Stimulated activated naive CD4-positive, alpha-beta T cell treated with Interleukin-2 at 50 U/mL for 16 hours (primary cell): ENCODE data around the gene CNST.
A peak's percentile ranks its signal among the peaks of the same experiment; 100 is the strongest.
"Not testable (repeated sequence)": the region's sequence is repeated elsewhere in the genome, so short reads cannot be mapped to it uniquely, and the experiment has no call there.

Source experiments
- DNase-seq: peaks from one replicate; lab custom pipeline; 2025; lab: John Stamatoyannopoulos, UW

The CNST gene

DNA sequence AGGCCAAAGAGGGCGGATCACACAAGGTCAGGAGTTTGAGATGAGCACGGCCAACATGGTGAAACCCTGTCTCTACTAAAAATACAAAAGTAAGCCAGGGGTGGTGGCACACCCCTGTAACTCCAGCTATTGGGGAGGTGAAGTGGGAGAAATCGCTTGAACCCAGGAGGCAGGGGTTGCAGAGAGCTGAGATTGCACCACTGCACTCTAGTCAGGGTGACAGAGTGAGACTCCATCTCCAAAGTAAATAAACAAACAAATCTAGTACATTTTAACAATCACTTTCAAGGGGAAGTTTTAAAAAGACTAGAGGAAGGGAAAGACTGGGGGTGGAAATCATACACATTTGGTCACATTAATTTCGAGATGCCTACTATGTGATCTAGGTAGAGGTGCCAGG is 6.9 kb upstream of the CNST start:
- DNase-seq = no peak

DNA sequence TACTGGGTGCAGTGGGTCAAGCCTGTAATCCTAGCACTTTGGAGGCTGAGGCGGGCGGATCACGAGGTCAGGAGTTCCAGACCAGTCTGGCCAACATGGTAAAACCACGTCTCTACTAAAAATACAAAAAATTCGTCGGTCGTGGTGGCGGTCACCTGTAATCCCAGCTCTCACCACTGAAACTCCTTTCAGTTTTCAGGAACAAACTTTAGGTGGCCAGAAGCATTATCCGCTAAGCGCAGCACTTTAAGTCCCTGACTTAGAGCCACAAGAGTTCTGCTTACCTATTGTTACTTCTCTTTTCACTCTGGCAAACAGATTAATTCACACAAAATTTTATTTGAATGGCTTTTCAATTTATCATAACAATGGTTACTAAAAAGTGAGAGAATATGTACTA is 5.4 kb upstream of the CNST start:
- not testable (repeated sequence) for DNase-seq

DNA sequence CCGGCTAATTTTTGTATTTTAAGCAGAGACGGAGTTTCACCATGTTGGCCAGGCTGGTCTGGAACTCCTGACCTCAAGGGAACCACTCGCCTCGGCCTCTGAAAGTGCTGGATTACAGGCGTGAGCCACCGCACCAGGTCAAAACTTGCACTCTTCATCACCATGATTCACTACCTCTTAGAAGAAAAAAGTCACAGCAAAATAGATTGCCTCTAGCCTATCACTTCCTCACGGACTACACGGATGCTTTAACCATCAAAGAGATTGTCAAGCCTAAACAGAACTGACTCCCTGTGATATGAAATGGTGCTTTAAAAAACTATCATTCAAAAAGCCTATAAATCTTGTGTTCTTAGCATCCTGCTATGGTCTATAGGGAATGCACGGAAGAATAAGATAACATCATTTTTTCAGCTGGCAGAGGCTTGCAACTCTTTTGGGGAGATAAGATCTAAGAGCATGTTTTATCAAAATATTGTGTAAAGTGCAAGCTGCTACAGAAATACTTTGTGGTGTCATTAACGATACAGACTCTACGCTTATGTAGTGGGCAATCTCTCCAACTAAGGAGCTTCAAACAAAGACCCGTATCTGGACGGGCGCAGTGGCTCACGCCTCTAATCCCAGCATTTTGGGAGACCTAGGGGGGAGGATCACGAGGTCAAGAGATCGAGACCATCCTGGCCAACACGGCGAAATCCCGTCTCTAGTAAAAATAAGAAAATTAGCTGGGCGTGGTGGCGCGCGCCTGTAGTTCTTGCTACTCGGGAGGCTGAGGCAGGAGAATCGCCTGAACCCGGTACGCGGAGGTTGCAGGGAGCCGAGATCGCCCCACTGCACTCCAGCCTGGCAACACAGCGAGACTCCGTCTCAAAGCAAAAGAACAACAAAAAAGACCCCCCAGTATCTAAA is 1.2 kb upstream of the CNST start:
- DNase-seq = no peak

DNA sequence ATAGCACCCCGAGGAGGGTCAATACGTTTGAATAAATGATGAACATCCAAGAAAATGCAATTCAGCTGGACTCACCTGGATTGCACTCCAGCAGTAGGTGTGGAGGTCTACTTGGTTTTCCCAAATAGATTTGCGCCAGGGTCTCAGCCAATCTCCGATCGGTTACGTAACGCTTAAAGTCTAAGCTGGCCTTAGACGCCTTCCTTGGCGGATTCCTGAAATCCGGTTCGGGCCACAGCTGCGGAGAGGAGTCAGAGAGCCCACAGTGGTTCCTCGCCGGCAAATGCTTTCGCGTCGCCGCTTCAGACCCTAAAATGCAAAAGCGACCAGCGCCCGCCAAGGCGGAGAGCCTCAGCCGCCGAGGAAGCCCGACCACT is 517 bp upstream of the CNST start:
- DNase-seq = no peak

DNA sequence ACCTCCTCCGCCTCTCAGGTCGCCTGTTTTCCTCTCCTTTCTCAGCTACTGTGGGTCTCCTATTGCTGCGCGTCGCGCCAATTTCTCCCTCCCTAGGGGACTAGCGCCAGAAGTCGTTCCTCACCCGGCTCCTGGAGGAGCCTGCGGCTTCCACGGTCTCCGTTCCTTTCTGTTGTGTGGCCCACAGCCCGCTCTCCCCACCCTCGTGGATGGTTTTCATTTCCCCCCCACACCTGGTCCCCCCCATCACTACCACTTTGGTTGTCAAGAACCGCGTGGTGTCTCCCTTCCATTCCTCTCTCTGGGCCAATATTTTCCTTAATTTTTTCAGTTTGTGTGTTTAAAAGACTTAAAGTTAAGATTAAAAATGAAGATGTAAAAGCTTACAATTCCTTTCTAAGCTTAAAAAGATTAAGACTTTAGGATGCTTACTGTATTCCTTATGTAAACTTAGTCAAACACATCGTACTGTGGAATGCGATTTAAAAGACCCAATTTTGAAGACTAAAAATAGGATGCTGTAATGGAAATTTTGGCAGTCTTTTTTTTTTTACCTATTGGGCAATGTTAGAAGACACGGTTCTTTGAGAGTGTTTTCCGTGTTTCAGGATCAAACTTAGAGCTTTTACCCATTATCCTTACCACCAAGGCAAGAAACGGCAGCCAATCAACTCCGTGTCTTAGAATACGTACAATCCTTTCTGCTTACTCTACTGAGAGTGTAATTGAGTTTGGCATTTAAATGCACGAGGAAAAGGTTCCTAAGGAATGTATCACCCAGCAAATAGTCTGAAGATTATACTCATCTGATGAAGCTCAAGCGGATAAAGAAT is 773 bp downstream of the CNST start:
- DNase-seq = peak; percentile 58

DNA sequence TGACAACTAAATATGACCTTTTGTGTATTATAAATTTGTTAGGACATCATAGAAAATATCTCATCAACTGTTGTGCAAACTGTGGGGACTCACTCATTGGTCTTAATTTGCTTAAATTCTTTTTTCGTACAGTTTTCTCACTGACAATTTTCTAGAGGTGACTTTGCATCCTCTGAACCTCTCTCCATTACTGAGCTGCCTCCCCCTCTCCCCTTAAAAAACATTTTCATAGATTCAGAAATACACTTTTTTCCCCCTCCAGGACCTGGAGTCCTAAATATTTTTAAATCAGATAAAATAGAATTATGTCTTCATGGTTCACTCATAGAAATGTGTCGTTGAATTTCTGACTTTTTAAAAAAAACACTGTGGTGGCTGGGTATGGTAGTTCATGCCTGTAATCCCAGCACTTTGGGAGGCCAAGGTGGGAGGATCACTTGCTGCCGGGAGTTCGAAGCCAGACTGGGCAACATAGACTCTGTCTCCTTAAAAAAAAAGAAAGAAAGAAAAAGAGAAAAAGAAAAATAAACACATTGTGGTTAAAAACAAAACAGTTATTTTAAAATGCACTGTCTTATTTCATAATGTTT is 1.5 kb downstream of the CNST start:
- DNase-seq = no peak

DNA sequence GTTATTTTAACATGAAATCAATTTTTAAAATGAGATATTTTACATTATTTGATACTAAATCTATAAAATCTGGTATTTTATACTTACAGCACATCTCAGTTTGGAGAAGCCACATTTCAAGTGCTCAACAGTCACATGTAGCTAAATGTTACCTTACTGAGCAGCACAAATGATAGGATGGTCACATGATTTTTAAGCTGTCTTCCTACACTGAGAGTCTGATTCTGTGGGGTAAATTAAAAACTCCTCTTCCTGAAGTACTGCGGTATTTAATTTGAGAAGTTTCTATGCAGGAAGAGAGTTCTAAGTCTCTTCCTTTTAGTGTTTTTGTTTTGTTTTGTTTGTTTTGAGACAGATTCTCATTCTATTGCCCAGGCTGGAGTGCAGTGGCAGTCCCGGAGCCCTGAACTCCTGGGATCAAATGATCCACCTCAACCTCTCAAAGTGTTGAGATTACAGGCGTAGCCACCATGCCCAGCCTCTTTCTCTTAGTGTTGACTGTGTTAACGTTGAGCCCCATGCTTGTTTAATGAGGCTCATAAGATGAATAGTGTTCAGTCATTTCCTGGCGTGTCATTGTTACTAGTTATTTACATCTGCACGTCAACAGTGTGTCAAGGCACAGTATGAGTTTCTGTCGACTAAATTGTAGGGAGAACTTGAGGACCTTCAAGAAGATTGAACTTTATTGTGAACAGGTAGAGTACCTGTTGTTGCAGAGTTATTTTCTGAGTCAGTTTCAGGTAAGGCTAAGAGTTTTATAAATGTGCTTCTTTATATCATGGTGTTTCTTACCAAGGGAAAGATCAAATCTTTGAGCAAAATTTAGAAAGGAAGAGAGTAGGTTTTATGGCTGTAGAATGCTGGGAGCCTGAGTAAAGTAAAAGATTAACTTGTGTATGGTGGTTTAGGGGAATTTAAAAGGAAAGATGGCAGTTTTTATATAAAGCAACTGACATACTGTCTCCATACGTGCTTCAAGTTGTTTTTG is 3.3 kb downstream of the CNST start:
- DNase-seq = peak; percentile 18

DNA sequence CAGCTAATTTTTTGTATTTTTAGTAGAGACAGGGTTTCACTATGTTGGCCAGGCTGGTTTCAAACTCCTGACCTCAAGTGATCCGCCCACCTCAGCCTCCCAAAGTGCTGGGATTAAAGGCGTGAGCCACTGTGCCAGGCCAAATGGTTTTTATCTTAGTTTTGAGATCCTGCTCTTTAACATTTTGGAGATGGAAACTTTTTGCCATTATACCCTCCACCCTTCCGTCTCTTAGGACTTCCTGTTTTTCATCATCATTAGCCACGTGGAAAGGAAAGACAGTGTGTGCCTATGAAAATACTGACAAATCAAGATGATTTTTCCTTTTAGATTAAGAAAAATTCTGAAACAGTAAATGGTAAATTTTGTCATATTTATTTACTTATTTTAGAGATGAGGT is 5.1 kb downstream of the CNST start:
- not testable (repeated sequence) for DNase-seq

DNA sequence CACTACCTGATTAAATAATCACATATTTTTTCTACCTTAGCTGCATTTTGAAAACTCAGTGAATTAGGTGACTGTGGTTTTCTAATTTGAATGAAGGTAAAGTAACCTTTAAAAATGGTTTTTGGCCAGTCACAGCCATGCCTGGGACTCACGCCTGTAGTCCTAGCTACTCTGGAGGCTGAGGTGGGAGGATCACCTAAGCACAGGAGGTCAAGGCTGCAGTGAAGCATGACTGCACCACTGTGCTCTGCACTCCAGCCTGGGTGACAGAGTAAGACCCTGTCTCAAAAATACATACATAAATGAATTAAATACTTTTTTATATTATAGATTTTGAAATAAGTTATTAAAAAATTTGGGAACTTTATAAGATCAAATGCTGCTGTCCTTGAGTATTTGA is 5.7 kb downstream of the CNST start:
- DNase-seq = no peak

DNA sequence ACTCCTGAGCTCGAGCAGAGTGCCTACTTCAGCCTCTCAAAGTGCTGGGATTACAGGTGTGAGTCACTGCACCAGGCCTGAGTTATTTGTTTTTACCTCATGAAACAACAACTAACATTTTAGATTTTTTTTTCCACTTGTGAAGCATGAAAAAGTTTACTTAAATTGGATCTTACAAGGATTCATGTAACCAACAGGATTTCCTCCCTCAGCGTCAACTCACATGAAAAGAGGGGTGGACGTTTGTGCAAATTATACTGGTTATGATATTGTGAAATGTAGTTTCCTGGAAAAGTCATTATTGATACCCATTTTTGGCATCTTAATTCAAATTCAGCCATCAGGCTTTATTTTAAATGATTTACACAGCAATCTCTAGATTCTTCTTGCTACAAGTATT is 6.5 kb downstream of the CNST start:
- DNase-seq = no peak

DNA sequence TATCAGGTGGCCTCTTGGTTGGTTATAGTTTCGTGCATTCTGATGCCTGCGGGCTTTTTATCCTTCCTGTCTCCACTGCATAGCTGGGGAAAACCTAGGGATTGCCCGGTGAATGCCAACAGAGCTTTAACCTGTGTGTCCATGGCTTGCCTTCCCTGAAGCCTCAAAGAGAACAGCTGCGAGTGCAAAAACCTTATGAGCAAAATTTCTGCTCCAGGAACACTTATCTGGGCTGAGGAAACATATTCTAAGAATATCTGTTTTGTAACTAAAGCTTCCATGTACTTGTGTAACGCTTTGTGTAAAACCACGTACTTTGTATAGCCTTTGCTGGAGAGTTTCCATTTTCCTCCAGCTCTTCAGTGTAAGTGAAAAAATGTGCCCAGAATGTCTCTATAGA is 7.2 kb downstream of the CNST start:
- no peak for DNase-seq

DNA sequence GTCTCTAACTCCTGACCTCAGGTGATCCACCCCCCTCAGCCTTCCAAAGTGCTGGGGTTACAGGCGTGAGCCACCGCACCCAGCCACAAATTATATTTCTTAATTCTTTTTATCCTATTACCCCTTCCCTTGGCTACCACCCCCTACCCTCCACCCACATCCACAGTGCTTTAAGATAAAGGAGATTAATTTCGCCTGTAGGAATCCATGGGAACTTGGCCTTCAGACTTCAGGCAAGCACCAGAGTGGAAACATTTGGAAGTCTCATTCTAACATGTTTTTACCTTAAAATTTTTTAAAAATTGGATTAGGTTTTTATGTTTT is 10.4 kb downstream of the CNST start:
- no peak for DNase-seq

DNA sequence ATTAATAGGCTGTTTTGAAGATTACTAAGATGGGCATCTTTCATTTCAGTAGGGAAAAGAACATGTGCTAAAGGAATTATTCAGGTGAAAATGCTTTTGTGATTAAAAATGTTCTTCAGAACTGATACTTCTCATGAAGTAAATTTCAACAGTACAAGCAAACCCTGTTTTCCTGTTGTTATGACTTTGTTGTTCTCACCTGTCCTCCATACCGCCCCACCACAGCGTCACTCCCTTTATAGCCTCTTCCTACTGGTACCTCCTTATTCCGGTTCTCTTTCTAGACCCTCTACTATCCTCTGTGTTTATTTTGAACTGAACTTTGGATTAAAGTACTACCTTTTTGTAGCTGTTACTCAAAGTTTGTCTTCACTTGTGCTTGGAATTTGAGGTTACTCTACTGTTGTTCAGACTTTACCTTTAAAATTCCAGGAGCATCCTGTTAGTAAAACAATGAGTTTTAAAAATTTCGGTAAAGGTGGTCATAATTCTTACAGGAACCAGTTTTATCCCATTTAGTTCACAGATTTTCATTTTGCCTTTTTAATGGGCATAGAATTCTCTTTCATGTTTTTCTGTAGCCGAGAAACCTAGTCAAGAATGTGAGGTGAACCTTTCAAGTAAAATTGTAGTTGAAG is 10.9 kb downstream of the CNST start:
- DNase-seq = no peak

DNA sequence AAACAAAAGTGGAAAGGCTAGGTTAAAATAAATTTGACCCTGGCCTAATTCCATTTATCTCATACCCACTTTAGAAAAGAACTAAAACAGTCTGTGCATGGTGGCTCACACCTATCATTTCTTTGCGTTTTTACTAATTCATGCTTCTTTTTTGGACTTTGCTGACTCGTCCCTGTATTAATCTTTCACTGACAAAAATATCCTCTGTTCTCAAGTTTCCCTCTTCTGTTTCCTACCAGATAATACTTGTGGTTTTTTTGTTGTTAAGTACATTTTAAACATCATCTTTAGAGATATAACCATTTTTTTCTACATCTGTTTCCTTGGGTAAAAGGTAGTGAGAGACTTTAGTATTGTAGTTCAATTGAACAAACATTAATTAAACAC is 11.5 kb downstream of the CNST start:
- no peak for DNase-seq

DNA sequence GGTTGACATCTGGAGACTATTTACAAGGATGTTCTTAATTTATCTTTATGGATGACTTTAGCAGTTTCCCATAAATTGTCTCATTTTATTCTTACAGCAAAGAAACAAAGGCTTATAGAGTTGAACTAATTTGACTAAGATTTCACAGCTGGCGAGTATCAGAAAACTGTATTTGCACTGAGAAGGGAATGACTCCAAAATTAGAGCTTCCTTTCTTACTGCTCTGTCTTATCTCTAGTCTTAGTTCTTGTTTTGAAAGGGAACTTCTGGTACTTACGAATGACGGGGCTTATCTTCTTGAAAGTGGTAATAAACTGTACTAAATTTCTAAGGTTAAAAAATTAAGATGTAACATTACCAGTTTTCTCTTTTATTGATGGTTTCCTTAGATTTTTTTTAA is 13.6 kb downstream of the CNST start:
- DNase-seq = no peak

DNA sequence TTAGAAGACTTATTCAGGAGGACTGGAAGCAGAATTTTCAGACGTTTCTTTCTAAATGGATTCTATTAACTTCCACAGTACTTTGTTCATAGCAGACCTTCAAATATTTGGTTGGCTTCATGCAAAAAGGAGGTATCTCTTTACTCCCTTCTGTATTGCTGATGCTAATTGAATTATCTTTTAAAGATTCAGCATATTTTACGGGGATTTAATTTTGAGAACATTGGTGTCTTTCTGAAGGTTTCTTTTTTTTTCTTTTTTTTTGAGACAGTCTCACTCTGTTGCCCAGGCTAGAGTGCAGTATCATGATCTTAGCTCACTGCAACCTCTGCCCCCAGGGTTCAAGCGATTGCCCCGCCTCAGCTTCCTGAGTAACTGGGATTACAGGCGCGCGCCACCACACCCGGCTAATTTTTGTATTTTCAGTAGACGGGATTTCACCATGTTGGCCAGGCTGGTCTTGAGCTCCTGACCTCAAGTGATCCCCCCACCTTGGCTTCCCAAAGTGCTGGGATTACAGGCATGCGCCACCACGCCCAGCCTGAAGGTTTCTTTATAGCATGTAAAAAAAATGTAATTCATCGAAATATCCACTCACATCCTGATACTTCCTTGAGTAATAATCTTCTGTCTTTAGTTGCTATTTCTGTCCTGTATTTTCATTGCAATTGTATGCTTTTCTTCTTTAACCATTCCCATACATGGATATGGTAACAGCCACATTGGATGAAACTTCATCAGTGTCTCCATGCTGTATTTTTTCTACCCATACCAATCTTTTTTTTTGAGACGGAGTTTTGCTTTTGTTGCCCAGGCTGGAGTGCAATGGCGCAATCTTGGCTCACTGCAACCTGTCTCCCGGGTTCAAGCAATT is 14.5 kb downstream of the CNST start:
- DNase-seq = no peak

DNA sequence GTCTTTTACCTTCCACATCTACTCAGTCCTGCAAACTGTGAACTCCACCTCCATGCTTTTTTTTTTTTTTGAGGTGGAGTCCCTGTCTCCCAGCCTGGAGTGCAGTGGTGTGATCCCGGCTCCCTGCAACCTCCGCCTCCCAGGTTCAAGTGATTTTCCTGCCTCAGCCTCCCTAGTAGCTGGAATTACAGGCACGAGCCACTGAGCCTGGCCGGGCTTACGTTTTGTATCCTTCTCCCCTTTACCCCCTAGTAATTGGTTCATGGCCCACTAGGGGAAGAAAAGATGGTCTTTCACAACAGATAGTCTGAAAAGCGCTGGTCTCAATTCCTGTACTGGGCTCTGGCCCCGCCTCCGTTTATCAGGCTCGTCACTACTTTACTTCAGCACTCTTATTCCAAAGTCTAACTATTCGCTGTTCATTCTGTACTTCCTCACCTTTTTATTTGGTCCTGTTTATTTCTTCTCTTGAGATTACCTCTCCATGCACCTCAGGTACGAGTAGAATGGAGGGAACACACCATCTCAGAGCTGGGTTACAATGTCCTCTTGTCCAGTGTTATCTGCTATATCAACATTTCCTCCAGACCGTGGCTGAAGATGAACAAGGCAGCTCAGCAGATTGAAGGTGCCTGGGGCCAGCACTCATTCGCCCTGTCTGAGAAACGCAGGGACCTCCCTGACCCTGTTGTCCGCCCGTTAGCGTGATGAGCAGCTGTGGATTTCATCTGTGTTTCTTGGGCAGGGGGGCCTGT is 16.2 kb downstream of the CNST start:
- DNase-seq = no peak

DNA sequence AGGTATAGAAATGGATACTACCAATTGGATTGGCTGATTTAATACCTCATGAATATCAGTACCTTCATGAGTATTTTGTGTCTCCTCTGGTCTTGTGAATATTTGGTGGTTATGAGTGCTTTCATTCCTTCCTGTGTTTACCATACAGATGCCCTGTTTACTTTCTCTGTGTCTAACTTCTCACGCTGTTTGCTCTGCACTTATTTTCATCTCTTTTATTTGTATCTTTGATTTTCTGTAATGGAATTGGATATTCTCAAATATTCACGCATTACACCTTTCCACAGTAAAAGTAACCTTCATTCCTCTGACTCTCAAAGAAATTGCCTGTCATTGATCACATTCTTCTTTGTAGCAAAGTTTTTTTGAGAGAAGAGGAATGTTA is 16.8 kb downstream of the CNST start:
- no peak for DNase-seq

DNA sequence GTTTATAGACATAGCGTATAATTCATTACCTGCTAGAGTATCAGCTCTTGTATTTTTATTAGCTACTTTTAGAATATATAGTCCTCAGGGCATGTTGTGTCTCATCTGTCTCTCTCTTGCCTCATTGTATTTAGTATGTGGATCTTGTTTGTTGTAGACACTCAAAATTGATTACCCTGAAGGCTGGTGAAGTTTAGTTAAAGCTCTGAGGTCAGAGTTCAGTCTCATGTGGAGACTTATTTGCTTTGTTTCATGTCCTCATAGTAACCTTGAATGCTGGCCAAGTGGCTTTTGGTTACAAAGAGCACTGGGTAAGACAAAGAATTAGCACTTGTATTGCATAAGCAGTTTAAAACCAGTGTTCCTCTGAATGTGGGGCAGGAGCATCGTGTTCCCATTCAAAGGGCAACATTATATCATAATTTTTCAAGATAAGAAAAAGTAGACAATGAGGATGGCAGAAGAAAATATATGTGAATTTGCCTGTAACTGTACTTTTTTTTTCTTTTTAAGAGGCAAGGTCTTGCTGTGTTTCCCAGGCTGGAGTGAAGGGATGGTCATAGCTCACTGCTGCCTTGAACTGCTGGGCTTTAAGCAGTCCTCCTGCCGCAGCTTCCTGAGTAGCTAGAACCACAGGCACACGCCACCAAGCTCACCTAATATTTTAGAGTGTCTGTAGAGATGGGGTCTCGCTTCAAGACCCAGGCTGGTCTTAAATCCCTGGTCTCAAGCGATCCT is 17.4 kb downstream of the CNST start:
- no peak for DNase-seq
